RCC 7860 (cell line): ENCODE data around the gene EML6.
"Not testable (repeated sequence)": the region's sequence is repeated elsewhere in the genome, so short reads cannot be mapped to it uniquely, and the experiment has no call there.

ENCODE experiments used
- DNase-seq: peaks from one replicate; pipeline ENCODE4 v3.0.0-alpha.2; 2015; ENCODE audit warnings: low spot score
- FAIRE-seq: peaks from 2 replicates; lab custom pipeline; 2012; peaks lifted over from hg19 to GRCh38; lab: Jason Lieb, UNC

Gene EML6

GRCh38 chr2:54871457-54872107 is 148.1 kb downstream of the EML6 start:
- FAIRE-seq (no peak), DNase-seq (no peak)

GRCh38 chr2:54872780-54873179 is 149.3 kb downstream of the EML6 start:
- DNase-seq (no peak), FAIRE-seq (no peak)

GRCh38 chr2:54873236-54873635 is 149.8 kb downstream of the EML6 start:
- not testable (repeated sequence) for FAIRE-seq, DNase-seq

DNA sequence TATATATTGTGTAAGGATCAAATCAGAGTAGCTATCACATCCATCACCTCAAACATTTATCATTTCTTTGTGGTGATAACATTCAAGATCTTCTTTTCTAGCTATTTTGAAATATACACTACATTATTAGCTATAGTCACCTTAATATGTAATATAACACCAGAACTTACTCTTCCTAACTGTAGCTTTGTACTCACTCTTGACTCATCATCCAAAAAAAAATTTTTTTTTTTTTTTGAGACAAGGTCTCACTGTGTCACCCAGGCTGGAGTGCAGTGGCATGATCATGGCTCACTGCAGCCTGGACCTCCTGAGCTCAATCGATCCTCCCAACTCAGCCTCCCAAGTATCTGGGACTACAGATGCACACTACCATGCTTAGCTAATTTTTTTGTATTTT is 153.3 kb downstream of the EML6 start:
- DNase-seq, result no peak
- no peak for FAIRE-seq

GRCh38 chr2:54878182-54878581 is 154.7 kb downstream of the EML6 start:
- DNase-seq, result no peak
- no peak for FAIRE-seq

- FAIRE-seq (no peak), DNase-seq (no peak)
Measured at GRCh38 chr2:54879032-54879431, 155.6 kb downstream of the EML6 start.

DNA sequence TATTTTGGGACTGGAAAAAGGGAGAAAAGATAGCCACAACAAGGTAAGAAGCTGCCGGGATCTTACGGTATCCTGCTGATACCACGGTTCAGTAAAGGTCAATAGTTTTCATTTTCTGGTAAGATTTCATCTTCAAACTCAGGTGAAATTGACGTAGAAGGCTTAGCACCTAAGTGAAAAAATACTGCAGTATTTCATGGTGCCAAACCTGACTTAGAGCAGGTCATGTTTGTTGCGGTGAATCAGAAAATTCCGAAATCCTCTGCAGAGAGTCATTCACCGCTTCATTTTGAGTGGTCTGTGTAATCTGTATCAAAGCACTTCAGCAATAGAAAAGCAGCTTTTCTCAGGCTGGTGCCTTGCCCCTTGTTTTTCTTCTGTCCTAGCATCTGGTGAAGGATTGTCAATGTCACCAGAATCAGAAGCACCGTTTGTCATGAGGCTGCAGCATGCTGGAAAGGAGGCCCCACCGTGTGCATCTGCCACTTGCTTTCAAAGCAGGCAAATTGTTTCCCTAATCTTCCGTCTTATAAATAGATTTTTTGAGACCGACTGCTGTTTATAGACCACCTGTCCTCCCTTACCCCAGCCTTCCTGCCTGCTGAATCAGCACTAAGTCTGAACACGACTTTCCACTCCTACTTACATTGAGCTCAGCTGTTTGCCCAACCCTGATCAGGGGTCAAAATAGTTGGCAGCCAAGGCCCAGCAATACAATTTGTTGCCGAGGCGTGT is 156.3 kb downstream of the EML6 start:
- FAIRE-seq (no peak), DNase-seq (no peak)

DNA sequence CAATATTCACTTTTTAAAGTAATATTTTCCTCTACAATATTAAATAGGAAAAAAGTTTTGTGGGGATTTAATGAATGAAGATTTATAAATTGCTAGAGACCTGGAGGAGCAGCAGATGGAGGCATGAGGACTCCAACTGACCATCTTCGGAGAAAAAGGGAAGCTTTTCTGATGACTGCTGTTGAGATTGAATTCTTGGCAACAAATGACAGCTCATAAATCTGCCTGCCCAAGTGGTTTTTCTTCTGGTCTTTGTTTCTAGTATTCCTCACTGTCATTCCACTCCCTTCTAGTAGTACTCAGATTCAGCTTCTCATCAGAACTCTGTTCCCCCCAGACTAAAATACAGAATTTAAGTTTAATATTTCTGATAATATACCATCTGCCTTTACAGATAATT is 157.0 kb downstream of the EML6 start:
- no peak for DNase-seq

DNA sequence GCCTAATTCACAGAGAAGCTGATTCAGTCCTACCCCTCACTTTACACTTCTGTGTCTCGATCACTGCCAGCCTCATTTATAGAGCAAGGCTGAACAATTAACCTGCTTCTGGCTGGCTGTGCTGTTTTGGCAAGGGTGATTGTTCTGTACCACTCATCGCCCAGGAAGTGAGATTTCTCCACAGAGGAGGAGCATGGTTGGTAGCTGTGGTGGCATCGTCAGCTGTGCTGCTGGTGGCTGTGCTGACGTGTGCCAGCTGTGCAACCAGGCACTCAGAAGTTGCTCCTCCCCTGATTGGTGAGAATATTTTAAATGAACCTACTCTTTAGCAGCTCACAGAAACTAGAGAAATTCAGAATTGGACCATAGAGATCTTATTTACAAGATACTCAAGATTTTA is 158.3 kb downstream of the EML6 start:
- FAIRE-seq (no peak), DNase-seq (no peak)

More for the DNA sequence above, 157.0 kb downstream of the EML6 start:
- no peak for FAIRE-seq

DNA sequence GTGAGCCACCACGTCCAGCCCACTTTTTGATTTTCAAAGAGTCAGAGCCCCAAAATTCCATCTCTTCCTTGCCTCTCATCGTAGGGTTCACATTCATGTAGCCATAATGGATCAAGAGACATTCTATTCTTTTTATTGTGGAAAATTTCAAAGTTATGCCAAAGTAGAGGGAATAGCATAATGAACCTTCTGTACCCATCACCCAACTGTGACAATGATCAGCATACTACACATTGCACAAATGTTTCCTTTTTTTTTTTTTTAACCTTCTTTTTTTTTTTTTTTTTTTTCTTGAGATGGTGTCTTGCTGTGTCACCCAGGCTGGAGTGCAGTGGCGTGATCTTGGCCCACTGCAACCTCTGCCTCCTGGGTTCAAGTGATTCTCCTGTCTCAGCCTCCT is 162.4 kb downstream of the EML6 start:
- DNase-seq, result no peak

GRCh38 chr2:54887850-54888545 is 164.5 kb downstream of the EML6 start:
- no peak for DNase-seq
- FAIRE-seq, result no peak

More for the DNA sequence above, 162.4 kb downstream of the EML6 start:
- no peak for FAIRE-seq

DNA sequence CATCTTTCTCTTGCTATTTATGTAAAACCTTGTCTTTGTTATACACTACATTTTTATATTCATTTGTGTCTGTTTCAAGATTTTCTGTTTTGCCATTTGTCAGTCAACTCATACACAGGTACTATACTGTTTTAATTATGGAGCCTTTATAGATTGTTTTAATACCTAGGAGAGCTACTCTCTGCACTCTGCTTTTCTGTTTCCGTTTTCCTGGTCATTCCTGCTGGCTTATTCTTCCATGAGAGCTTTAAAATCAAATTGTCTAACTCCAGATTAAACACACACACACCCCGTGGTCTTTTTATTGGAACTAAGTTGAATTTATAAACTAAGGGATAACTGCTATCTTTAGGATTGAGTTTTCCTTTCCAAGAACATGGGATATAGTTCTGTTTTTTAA is 165.6 kb downstream of the EML6 start:
- no peak for DNase-seq
- FAIRE-seq, result no peak

- no peak for FAIRE-seq
Measured at GRCh38 chr2:54891909-54892308, 168.4 kb downstream of the EML6 start.

DNA sequence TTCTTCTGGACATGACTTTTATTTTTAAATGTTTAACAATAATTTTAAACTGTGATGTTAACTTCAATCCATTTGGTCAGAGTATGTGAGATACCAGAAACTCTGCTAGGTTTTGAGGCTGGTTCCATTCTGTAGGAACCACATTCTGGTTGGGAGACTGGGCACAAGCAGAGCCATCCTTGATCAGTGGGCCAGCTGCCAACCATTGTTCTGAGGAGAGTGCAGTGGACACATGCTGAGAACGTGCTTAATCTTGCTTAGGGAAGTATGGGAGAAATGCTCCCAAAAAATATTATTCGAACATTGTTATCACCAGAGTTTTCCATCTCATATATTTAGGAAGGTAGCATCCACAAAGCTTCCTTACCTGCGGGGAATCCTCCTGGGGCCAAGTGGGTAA is 171.0 kb downstream of the EML6 start:
- no peak for DNase-seq
- no peak for FAIRE-seq

More at GRCh38 chr2:54891909-54892308, 168.4 kb downstream of the EML6 start:
- DNase-seq, result no peak

GRCh38 chr2:54895730-54896129 is 172.3 kb downstream of the EML6 start:
- FAIRE-seq, result no peak
- no peak for DNase-seq

- FAIRE-seq (no peak), DNase-seq (no peak)
Measured at GRCh38 chr2:54897420-54898310, 174.2 kb downstream of the EML6 start.

GRCh38 chr2:54898456-54899226 is 175.2 kb downstream of the EML6 start:
- FAIRE-seq, result no peak

GRCh38 chr2:54899576-54900200 is 176.2 kb downstream of the EML6 start:
- peak; percentile 16 for DNase-seq
- FAIRE-seq, result peak; percentile 31

More at GRCh38 chr2:54898456-54899226, 175.2 kb downstream of the EML6 start:
- no peak for DNase-seq

DNA sequence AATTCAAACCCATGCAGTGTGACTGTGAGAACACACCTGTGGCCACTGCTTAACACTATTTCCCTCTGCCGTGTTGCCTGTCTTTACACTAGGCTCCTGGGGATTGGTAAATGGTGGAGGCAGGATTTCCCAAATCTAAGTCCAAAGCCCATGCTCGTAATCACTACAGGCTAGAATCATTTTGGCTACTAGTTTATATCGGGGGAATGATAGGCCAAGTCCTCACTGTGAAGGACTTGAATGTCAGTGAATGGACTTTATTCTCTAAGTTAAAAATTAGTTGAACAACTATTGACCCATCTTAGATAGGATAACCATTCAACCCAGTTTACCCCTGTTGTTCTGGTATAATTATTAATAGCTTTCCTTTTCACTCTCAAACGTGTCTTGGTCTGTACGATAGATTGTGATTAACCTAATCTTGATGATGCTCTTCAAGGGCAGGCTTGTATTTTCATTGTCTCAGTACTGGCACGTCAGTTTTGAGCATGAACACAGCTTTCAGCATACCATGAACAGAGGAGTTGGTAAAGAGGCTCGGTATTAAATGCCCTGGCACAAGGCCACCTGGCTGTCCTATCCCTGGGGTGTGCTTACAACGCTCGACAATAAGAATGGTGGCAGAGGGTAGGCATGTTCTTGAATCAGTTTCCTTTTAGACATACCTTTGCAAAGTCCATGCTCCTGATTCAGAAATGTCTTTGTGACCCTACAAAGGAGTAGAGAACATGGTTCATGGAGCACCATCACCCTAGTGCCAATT is 177.9 kb downstream of the EML6 start:
- DNase-seq (no peak), FAIRE-seq (no peak)
